ENCODE measurements around the gene RNF10.
"Not testable (repeated sequence)": the region's sequence is repeated elsewhere in the genome, so short reads cannot be mapped to it uniquely, and the experiment has no call there.

Gene RNF10

GRCh38 chr12:120592121-120593049 lies 58.2 kb downstream of the RNF10 start:
- TF ChIP-seq GATA1 (IDR thresholded peaks at IDR 0.05; ENCODE audit: low read depth, low read length), result no peak
- no peak for TF ChIP-seq POLR2A (IDR thresholded peaks at IDR 0.05; ENCODE audit: low read length)
- no peak for DNase-seq

- no peak for DNase-seq
These were observed 62.7 kb downstream of the RNF10 start for GRCh38 chr12:120596901-120597300.

GRCh38 chr12:120597861-120598260 lies 63.7 kb downstream of the RNF10 start:
- DNase-seq, result no peak
- TF ChIP-seq POLR2A (IDR thresholded peaks at IDR 0.05; ENCODE audit: low read length) (no peak), GATA1 (IDR thresholded peaks at IDR 0.05; ENCODE audit: low read depth, low read length) (no peak)

More at GRCh38 chr12:120596901-120597300, 62.7 kb downstream of the RNF10 start:
- TF ChIP-seq GATA1 (IDR thresholded peaks at IDR 0.05; ENCODE audit: low read depth, low read length), result no peak

- TF ChIP-seq POLR2A (IDR thresholded peaks at IDR 0.05; ENCODE audit: low read length) (no peak), GATA1 (IDR thresholded peaks at IDR 0.05; ENCODE audit: low read depth, low read length) (no peak)
These were observed 64.7 kb downstream of the RNF10 start for GRCh38 chr12:120598674-120599463.

GRCh38 chr12:120599672-120600552 lies 65.8 kb downstream of the RNF10 start:
- DNase-seq, result no peak
- TF ChIP-seq POLR2A (IDR thresholded peaks at IDR 0.05; ENCODE audit: low read length), result no peak
- TF ChIP-seq GATA1 (IDR thresholded peaks at IDR 0.05; ENCODE audit: low read depth, low read length), result no peak

More at GRCh38 chr12:120598674-120599463, 64.7 kb downstream of the RNF10 start:
- DNase-seq, result no peak

GRCh38 chr12:120602416-120602815 lies 68.3 kb downstream of the RNF10 start:
- peak; percentile 45 to 55 for DNase-seq

- TF ChIP-seq POLR2A (IDR thresholded peaks at IDR 0.05; ENCODE audit: low read length), result no peak
- TF ChIP-seq GATA1 (IDR thresholded peaks at IDR 0.05; ENCODE audit: low read depth, low read length), result no peak
- DNase-seq, result no peak
These were observed 76.4 kb downstream of the RNF10 start for GRCh38 chr12:120610560-120610959.

GRCh38 chr12:120611534-120611933 lies 77.4 kb downstream of the RNF10 start:
- peak; percentile 21 to 64 for DNase-seq

GRCh38 chr12:120614848-120615247 lies 80.7 kb downstream of the RNF10 start:
- TF ChIP-seq POLR2A (IDR thresholded peaks at IDR 0.05; ENCODE audit: low read length) (no peak), GATA1 (IDR thresholded peaks at IDR 0.05; ENCODE audit: low read depth, low read length) (no peak)
- no peak for DNase-seq

GRCh38 chr12:120617193-120617592 lies 83.0 kb downstream of the RNF10 start:
- DNase-seq, result not testable (repeated sequence)

- not testable (repeated sequence) for DNase-seq
These were observed 83.6 kb downstream of the RNF10 start for GRCh38 chr12:120617767-120618166.

GRCh38 chr12:120618954-120619615 lies 84.9 kb downstream of the RNF10 start:
- TF ChIP-seq GATA1 (IDR thresholded peaks at IDR 0.05; ENCODE audit: low read depth, low read length) (no peak), POLR2A (IDR thresholded peaks at IDR 0.05; ENCODE audit: low read length) (no peak)
- DNase-seq, result no peak

GRCh38 chr12:120620624-120621023 lies 86.5 kb downstream of the RNF10 start:
- no peak for TF ChIP-seq GATA1 (IDR thresholded peaks at IDR 0.05; ENCODE audit: low read depth, low read length)
- TF ChIP-seq POLR2A (IDR thresholded peaks at IDR 0.05; ENCODE audit: low read length), result no peak
- no peak for DNase-seq
